NCI-H774 (cell line): ENCODE results near the gene THTPA.
"Not testable (repeated sequence)": the region's sequence is repeated elsewhere in the genome, so short reads cannot be mapped to it uniquely, and the experiment has no call there.

ENCODE experiments used
- DNase-seq: peaks from one replicate; lab custom pipeline; 2025; lab: John Stamatoyannopoulos, UW

Gene THTPA

DNA sequence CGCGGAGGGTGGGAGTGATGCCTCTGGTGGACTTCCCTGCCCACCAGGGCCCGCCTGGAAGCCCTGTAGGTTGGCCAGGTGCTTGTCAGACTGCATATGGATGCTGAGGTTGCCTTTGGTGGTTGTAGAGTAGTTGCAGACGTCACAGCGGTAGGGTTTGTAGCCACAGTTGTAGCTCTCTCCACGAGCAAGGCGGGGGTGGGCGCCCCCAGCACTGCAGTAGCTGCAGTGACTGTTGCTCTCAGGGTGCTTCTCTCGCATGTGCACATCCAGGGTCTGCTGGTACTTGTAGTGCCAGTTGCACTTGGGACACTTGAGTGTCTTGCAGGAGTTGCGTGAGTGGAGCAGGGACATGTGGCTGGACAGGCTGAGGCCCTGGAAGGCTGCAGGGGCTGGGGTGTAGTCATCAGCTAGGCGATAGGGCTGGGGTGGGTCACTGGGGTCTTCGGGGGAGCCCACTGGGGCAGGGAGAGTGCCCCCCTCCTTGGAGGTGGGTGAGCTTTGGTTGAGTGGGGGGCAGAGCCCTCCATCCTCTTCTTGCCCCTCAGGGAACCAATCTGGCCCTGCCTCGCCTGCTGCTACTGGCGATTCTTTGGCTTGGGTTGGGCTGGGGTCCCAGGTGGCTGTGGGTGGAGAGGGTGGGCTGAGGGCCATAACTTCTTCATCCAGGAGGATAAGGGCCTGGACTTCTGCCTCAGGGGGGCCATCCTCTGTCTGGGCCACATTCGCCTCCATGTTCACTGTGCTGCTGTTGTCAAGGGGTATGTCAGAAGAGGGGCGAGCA lies 22.2 kb upstream of the THTPA start:
- no peak for DNase-seq

DNA sequence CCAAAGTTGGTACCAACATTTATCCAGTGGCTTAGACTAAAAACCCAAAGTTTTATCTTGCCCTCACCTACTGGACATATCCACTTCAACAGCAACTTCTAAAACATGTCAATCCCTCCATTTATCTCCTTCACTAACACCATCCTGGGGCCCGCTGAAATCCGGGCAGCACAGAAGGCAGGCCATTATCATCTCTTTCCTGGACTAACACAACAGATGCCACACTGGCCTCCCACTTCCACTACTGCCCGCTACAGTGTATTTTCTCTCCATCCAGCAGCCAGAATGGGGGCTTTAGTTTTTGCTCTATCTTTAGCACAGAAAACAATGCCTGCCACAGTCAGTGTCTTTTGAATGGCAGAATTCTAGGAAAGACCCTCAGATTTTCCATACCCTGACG lies 20.1 kb upstream of the THTPA start:
- DNase-seq = no peak

DNA sequence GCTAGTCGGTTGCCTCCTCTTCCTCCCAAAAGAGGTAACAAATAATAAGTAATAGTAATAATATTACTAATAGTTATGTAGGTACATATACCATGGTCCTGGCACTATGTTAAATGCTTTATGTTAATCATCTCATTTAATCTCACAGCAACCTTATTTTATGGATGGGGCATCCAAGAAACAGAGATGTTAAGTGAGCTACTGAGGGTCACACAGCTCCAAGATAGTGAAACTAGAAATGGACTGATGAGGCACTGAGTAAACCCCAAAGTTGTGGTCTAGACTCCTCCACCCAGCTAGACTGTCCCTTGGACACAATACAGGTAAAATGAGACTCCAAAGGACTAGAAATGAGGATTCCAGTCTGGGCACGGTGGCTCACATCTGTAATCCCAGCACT lies 19.6 kb upstream of the THTPA start:
- no peak for DNase-seq

DNA sequence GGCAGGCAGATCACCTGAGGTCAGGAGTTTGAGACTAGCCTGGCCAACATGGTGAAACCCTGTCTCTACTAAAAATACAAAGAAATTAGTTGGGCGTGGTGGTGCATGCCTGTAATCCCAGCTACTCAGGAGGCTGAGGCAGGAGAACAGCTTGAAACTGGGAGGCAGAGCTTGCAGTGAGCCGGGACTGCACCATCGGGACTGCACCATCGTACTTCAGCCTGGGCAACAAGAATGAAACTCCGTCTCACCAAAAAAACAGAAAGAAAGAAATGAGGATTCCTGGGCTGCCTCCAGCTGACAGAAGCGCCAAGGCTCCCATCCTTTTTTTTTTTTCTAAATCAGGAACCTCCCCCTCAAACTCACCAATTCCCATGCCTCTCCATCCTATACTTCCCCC lies 19.2 kb upstream of the THTPA start:
- DNase-seq = not testable (repeated sequence)

DNA sequence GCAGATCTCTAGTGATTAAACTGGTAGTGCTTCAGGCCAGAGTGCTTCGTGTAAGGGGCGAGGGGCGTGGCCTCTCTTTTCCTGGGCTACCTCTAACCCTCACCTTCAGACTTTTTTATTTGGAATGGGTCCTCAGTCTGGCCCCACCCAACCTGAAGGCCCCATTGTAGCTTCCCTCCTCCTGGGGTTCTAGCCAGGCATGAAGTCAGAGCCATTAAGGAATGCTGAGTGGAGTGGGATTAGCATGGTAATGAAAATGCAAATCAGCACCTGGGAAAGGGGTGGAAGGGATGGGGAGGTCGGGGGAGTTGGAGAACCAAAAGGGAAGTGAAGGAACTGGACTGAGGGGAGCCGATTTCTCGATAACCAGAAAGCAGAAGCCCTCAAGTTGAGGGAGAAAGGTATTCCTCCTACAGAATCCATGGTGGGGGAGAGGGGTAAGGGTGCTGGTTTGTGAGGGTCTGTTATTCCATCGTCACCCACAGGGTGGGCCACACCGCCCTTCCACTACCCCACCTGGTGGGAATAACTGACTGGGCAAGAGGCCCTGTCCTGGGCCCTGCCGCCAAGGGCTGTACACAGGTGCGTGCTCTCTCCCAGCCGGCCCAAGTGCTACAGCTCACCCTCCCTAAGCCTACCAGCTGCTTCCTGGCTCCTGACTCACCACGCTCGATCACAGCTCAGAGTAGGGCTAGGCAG lies 18.6 kb upstream of the THTPA start:
- no peak for DNase-seq

DNA sequence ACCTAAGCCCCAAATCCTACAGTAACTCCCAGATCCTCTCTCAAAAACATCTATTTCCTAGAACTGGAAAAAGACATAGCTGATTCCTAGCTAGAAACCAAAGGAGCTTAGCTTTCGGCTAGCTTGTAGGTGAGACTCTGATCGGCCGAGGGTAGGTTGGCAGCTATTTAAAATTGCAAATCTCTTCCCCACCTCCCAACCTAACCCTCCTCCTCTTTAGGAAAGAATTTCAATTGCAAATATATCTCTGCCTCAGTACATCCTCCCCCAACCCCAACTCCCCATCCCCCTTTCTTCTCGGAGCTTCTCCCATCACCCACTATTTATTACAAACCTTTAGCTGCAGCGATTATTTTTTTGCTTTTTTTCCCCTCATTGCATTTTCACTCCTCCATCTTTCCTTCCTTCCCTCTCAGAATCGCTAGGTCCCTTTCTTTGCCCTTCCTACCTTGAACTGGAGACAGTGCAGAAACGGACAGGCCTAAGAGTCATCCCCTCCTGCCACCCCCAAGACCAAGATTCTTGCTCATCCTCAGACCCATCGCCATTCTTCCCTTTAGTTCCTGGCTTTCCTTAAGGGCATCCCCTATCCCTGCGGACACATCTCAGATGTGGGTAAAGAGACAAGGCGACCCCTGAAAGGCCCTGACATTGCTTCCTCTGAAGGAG lies 17.9 kb upstream of the THTPA start:
- no peak for DNase-seq

DNA sequence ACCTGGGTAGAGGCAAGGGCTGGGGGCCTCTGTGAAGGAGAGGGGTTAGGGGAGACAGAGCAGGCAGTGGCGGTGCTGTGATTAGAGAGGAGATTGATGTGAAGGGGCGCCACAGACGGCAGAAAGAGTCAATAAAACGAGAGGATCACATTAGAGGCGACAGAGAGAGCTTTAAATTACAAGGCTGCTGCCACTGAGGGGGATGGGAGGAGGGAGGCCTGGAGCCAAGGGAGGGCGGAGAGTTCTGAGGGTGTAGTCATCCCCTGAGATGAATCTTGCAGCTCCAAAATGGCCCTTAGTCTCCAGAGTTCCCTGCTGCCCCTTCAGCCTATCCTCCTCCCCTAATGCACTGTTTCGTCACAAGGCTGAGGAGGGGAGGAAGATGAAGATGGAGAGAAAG lies 17.3 kb upstream of the THTPA start:
- DNase-seq = no peak

DNA sequence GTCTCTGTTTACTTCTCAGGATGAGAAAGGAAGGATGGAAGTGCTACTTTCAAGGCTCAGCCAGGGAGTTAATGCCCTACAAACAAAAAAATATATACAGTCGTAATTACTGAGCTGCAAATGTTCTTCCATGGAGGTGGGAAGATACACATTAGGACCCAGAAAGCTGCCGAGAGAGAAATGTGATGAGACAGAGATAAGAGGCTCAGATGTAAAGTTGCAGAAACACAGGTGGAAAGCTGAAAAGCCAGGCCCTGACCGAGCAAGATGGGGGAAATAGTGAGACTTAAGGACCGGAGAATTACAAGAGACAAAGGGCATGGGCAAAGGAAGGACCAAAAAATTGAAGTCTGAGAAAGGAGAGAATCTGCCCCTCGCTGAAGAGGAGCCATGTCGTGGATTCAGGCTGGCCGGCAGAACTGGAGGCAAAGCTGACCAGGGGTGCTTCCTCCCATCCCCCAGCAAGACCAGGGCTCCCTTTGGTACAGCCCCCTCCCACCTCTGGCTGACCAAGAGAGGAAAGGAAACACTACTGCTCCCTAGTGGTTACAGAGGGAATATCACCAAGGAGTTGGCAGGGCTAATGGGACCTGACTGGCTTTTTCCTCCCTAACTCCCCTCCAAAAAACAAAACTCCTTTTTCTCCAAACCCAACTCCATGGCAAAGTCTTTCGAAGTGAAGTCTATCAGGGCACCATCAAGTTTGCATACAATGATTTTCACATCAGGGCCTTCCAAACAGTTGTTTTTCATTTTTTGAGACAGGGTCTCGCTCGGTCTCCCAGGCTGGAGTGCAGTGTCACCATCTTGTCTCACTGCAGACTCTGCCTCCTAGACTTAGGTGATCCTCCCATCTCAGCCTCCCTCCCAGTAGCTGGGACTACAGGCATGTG lies 16.6 kb upstream of the THTPA start:
- no peak for DNase-seq

DNA sequence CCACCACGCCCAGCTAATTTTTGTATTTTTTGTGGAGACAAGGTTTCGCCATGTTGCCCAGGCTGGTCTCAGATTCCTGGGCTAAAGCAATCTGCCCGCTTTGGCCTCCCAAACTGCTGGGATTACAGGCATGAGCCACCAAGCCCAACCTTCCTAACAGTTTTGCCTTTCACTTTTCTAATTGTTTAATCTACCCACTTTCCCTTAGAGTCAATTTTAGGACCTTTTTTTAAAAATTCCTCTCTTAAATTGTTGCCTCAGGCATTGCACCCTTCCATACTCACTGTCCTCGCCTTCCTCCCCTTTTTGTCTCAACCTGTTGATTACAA lies 16.0 kb upstream of the THTPA start:
- no peak for DNase-seq

DNA sequence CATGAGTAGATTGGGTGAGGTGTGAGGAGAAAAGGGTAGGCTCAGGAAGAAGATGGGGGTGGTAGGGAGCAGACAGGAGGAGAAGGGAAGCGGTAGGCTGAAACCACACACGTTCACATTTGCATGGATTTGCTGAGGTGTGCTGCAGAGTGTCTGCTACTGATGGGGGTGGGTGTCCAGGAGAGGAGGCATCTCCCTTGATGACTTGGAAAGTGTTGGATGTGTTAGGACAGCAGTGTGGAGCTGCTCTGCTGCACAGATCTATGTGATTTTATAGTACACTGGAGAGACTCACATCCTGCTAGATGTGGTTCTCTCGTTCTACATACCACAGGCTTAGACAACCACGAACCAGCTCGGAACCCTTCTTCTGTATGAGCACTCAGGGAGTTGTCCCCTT lies 13.8 kb upstream of the THTPA start:
- DNase-seq = no peak

DNA sequence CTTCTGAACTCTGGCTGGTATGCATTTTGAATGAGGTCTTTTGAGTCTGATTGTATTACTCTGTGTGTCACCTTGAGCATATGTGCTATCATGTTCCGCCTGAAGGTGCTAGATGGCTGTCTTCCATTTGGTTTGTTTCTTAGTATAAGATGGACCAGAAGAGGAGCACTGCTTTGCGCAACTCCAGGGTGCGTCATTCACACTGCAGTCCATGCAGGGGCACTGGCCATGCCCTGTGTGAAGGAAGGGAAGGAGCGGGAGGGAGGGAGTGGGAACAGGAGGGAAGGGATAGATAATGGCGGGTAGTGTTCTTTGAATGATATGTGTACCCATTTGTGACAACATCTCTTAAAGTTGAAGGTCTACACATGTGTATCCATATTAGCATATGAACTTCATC lies 12.7 kb upstream of the THTPA start:
- no peak for DNase-seq

DNA sequence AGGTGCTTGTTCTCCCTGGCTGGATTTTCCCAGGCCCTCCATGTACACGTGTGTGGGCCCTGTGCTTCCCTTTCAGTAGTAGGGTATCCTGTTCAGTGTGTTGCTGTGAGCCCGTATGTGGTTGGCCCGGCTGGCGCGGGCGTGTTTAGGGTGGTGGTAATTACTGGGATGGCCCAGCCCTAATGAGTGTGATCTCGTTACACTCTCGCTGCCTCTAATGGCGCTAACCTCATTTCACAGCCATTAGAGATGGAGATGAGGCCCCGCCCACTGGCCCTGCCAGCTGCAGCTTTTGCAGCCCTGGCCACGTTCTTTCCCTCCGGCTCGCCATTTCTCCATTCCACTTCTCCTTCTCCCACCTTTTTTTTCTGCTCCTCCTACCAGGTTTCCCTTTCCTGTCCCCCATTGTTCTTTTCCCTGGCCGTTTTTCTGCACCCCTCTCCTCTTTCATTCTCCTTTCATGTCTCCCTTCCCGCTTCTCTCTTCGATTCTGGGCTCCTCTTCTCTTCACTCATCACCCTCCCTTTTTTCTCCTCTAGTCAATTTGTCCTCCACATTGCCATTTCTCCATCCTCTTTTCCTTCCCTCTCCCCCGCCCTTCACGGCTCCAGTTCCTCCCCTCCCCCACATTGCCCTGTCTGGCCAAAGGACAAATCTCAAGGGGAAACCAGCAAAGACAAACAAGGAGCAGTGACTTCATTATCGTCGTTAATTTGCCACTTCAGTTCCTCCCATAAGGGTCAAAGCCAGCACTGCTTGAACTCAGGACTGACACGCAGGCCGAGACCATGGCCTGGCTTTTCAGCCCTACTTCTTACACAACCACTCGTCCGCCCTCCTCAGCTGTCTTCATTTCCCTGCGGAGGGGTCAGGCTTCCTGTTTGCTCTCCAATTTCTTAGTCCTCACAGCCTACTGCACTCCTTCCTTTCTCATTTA lies 11.3 kb upstream of the THTPA start:
- peak; percentile 95 for DNase-seq

DNA sequence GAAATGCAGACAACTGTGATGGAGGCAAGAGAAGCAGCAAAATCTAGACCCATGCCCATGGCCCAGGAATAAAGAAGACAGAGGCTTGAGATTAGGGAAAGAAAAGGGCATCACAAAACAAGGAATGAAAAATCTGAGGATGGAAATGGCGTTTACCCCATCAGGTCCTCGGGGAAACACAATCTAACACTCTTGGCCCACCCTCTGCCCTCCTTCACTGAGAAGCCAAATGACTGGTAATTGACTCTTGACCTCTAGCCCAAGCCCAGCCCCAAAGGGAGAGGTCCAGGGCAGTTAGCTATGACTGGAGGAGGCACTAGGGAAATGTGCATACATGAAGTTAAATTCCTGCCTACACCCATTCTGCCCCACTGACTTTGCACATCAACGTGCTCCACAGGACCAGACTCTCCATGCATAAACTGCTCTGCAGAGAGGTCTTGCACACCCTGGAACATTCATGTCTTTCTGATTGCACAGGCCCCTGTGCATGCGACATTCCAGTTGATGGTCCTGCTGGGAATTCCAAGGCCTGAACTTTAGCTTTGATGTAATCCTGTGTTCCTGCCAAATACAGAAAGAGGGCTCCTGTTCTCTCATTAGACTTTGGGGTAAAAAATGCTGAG lies 10.2 kb upstream of the THTPA start:
- DNase-seq = no peak

DNA sequence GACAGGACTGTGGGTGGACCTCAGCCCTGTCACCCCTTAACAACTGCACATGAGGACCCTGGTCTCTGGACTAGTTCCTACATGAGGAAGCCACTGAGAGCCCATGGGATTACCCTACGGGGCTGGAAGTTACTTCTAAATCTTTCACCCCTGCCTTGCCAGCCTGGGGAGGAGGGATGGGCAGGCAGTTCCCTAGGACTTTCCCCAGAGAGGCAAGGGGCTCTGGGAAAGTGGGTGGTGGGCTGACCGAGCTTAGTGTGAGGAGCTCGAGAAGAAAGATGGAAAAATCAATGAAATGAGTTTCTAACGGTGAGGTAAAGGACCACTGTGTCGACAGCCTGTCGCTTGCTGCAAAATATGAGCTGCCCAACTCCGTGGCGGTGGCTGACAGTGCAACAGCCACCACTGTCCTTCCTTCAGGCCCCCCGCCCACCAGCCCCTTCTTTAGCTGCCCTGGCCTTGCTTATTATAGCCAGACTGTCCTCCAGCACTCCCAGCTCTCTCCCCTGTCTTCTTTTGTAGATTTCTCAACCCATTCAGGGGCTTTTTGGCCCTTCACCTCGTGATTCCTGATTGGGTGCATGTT lies 9.5 kb upstream of the THTPA start:
- DNase-seq = no peak

DNA sequence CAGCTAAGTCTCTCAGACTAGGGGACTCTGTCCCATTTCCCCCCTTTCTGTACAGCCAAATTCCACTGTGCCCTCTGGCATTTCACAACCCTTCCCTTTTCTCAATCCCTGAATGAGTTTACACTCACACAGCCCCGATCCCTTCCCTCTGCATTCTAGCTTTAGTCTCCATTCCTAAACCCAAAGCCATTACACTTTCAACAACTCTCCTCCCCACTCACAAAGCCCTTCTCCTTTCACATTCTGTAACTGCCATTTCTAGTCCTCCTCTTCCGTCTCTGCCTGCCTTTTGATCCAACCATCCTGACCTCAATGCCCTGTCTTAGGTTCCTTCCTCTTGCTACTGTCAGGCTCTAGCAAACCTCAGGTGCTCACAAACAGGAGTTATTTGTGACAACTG lies 8.1 kb upstream of the THTPA start:
- no peak for DNase-seq

DNA sequence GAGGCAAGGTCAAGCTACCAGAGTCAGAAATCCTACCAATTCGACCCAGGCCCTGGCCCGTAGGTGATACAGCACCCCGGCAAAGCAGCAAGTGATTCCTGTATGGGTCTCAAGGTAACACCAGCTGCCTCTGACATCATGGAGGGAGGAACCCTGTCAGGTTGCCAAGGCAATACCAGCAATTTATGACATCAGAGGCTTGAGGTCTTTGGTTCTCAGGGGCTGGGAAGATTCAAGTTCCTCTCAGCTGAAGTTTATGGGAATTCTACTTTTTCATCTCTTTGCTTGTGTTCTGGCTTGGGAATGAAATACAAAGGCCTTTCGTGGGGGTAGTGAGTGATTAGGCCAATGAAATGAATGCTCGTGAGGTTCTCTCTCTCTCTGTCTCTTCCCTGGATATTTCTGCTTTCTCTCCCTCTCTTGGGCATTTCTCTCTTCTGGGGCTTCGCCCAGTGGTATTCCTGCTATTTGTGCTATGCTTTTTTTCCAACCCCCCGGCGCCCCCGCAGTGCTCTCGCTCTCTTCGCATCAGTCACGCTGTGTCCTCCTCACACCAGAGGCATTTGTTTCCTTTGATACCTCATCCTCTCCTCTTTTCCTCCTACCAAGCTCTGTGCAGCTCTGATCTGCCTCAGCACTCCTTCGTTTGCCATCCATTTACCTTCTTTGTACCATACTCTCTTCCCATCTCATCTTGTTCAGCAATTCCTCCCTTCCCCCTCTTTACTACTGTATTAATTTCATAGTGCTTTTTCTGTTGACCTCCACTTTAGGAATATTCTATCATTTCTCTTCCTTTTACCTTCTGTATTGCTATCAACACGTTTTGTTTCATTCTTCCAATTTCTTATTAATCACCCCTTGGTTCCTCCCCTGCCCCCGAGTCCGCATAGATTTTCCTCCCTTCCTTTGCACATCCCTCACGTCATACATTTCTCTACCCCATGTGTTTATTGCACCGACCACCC lies 7.4 kb upstream of the THTPA start:
- DNase-seq = peak; percentile 50

DNA sequence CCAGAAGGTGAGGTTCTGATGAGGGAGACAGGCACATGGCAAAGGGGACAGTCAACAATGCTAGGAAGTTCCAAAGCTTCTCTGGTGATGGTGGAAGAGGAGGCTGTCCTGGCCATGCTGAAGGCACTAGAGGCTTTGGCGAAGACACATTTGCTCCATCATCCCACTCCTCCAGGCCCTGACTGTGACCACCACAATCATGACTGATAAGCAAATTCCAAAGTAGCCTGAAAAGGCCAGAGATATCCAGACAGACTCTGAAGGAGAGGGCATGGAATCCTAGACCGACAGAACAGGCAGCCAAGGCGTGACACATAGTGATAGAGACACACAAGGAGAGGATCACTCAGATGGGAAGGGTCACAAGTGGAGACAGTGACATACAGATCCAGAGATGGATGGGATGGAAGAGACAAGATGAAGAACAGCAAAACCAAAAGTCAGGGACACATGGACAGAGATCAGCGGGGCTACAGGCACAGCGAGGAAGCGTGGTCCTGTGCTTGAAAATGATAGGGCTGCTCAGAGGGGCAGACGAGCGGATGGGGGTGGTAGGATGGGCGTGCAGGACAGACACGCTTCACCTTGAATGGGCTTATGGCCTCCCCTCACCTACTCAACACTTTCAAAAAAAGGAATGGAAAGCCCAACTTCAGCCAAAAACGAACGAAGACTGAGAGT lies 5.8 kb upstream of the THTPA start:
- no peak for DNase-seq

DNA sequence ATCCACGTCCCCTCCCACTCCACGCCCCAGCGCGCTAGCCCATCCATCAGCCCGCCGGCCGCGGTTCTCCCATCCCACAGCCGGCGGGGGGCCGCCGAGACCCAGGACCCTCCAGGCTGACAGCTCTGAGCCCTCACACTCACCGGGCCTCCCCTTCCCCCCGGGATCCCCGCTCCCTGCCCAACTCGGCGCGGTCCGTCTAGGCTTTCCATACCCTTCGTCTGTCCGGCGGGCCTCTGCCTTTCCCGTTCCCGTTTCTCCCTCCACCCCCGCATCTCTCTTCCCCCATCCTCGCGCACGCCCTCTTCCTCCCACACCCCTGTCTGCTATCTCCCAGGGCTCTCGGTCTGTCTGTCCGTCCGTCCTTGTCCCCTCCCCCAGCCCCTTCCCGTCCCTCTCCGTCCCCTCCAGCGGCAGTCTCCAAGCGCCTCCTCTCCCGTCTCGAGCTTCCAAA lies 5.2 kb upstream of the THTPA start:
- no peak for DNase-seq
